Brain microvascular endothelial cell (primary cell): Measurements from ENCODE around the gene CNNM2.

ENCODE experiments used
- DNase-seq: peaks from one replicate; pipeline ENCODE4 v3.0.0-alpha.2; 2020
- H3K27ac ChIP-seq: fragments of 250-450 bp; sonication (Bioruptor Pico); 2 replicates; pipeline ENCODE4 v1.5.1; 2020; ENCODE audit warnings: mild to moderate bottlenecking, moderate library complexity
- H3K27me3 ChIP-seq: fragments of 250-450 bp; sonication (Bioruptor Pico); replicated peaks from 2 replicates; pipeline ENCODE4 v1.5.1; 2020; ENCODE audit warnings: mild to moderate bottlenecking
- H3K36me3 ChIP-seq: fragments of 250-450 bp; sonication (Bioruptor Pico); replicated peaks from 2 replicates; pipeline ENCODE4 v1.5.1; 2020; ENCODE audit warnings: mild to moderate bottlenecking
- H3K4me3 ChIP-seq: 2 replicates; pipeline ENCODE4 v1.5.1; 2011; ENCODE audit warnings: low read depth, mild to moderate bottlenecking, control low read depth, low read length, moderate library complexity
- CTCF ChIP-seq: IDR thresholded peaks from 2 replicates; pipeline ENCODE4 v1.5.1; 2011; ENCODE audit warnings: low read depth, mild to moderate bottlenecking, moderate library complexity, low read length, control low read depth, inconsistent platforms; ENCODE audit errors: missing control alignments
- in situ Hi-C: cut with HindIII; loops from 2 replicates; pipeline ENCODE4 v1.10.0; 2017; ENCODE audit warnings: low sequenced_read_pairs, low pct_ligation_motif_present

Gene CNNM2

GRCh38 chr10:102876747-102877153, 41.3 kb upstream of the CNNM2 start:
- DNase-seq: no peak
- Histone ChIP-seq H3K36me3 (no peaks in the 10 kb centered on the region), H3K27ac (no peak overlapping the region), H3K4me3 (no peak overlapping the region), H3K27me3 (no peaks in the 10 kb centered on the region)
- no peak for TF ChIP-seq CTCF
- in situ Hi-C loops: no loop called here

- Histone ChIP-seq H3K27ac (no peak overlapping the region), H3K27me3 (no peaks in the 10 kb centered on the region), H3K36me3 (no peaks in the 10 kb centered on the region), H3K4me3 (no peak overlapping the region)
- in situ Hi-C loops: no loop called here
- no peak for DNase-seq
- no peak for TF ChIP-seq CTCF
Observed at GRCh38 chr10:102878629-102879028, 39.5 kb upstream of the CNNM2 start.

GRCh38 chr10:102880256-102880655, 37.8 kb upstream of the CNNM2 start:
- DNase-seq: no peak
- no peaks in the 10 kb centered on the region for H3K27me3 ChIP-seq
- H3K36me3 ChIP-seq: no peaks in the 10 kb centered on the region
- H3K4me3 ChIP-seq: no peak overlapping the region
- H3K27ac ChIP-seq: no peak overlapping the region
- TF ChIP-seq CTCF: no peak
- in situ Hi-C loops: no loop called here

- Histone ChIP-seq H3K4me3 (no peak overlapping the region), H3K27me3 (no peaks in the 10 kb centered on the region), H3K27ac (no peak overlapping the region), H3K36me3 (no peaks in the 10 kb centered on the region)
- DNase-seq: no peak
- in situ Hi-C loops: no loop called here
- TF ChIP-seq CTCF: no peak
Observed at GRCh38 chr10:102888048-102888447, 30.0 kb upstream of the CNNM2 start.

- H3K4me3 ChIP-seq: no peak overlapping the region
- DNase-seq: no peak
- H3K36me3 ChIP-seq: no peaks in the 10 kb centered on the region
- TF ChIP-seq CTCF: no peak
- H3K27ac ChIP-seq: no peak overlapping the region
- H3K27me3 ChIP-seq: no peaks in the 10 kb centered on the region
- in situ Hi-C loops: no loop called here
Observed at GRCh38 chr10:102894466-102895213, 23.5 kb upstream of the CNNM2 start.

- no peak for TF ChIP-seq CTCF
- no peak for DNase-seq
- no peaks in the 10 kb centered on the region for H3K36me3 ChIP-seq
- H3K4me3 ChIP-seq: no peak overlapping the region
- no peaks in the 10 kb centered on the region for H3K27me3 ChIP-seq
- no peak overlapping the region for H3K27ac ChIP-seq
- in situ Hi-C loops: loop anchor here (25.0 kb wide), 1 partner anchor 163 kb away; the partner anchor contains the start of gene WBP1L
Observed at GRCh38 chr10:102900006-102900405, 18.1 kb upstream of the CNNM2 start.
